Measurements from ENCODE around the gene RIMKLB.
"Not testable (repeated sequence)": the region's sequence is repeated elsewhere in the genome, so short reads cannot be mapped to it uniquely, and the experiment has no call there.

Gene RIMKLB

GRCh38 chr12:8780389-8780788, 82.6 kb downstream of the RIMKLB start:
- DNase-seq: peak; percentile 0

GRCh38 chr12:8781381-8782127, 83.8 kb downstream of the RIMKLB start:
- DNase-seq: no peak

- DNase-seq: no peak
These were observed 86.6 kb downstream of the RIMKLB start for GRCh38 chr12:8784290-8784888.

- no peak for DNase-seq
These were observed 87.7 kb downstream of the RIMKLB start for GRCh38 chr12:8785499-8785898.

GRCh38 chr12:8787206-8787605, 89.4 kb downstream of the RIMKLB start:
- not testable (repeated sequence) for DNase-seq

- not testable (repeated sequence) for DNase-seq
These were observed 90.9 kb downstream of the RIMKLB start for GRCh38 chr12:8788706-8789105.

- DNase-seq: not testable (repeated sequence)
These were observed 91.7 kb downstream of the RIMKLB start for GRCh38 chr12:8789341-8790013.

- DNase-seq: not testable (repeated sequence)
These were observed 95.4 kb downstream of the RIMKLB start for GRCh38 chr12:8793226-8793625.

DNA sequence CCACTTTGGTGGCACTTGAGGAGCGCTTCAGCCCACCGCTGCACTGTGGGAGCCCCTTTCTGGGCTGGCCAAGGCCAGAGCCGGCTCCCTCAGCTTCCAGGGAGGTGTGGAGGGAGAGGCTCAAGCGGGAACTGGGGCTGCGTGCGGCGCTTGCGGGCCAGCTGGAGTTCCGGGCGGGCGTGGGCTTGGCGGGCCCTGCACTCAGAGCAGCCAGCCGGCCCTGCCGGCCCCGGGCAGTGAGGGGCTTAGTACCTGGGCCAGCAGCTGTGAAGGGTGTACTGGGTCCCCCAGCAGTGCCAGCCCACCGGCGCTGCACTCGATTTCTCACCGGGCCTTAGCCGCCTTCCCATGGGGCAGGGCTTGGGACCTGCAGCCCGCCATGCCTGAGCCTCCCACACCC, 96.8 kb downstream of the RIMKLB start:
- not testable (repeated sequence) for DNase-seq

- no peak for DNase-seq
These were observed 99.2 kb downstream of the RIMKLB start for GRCh38 chr12:8796831-8797626.

DNA sequence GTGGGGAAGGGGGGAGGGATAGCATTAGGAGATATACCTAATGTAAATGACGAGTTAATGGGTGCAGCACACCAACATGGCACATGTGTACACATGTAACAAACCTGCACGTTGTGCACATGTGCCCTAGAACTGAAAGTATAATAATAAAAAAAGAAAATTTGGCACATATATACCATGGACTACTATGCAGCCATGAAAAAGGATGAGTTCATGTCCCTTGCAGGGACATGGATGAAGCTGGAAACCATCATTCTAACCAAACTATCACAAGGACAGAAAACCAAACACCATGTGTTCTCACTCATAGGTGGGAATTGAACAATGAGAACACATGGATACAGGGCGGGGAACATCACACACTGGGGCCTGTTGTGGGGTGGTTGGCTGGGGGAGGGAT, 103.4 kb downstream of the RIMKLB start:
- DNase-seq: not testable (repeated sequence)

DNA sequence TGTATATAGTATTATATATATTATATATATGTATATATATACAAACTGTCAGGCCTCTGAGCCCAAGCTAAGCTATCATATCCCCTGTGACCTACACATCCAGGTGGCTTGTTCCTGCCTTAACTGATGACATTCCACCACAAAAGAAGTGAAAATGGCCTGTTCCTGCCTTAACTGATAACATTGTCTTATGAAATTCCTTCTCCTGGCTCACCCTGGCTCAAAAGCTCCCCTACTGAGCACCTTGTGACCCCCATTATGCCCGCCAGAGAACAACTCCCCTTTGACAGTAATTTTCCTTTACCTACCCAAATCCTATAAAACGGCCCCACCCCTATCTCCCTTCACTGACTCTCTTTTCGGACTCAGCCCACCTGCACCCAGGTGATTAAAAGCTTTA, 107.0 kb downstream of the RIMKLB start:
- not testable (repeated sequence) for DNase-seq

- not testable (repeated sequence) for DNase-seq
These were observed 107.7 kb downstream of the RIMKLB start for GRCh38 chr12:8805487-8805886.

GRCh38 chr12:8807084-8807483, 109.3 kb downstream of the RIMKLB start:
- DNase-seq: not testable (repeated sequence)

GRCh38 chr12:8810112-8810511, 112.3 kb downstream of the RIMKLB start:
- DNase-seq: not testable (repeated sequence)

DNA sequence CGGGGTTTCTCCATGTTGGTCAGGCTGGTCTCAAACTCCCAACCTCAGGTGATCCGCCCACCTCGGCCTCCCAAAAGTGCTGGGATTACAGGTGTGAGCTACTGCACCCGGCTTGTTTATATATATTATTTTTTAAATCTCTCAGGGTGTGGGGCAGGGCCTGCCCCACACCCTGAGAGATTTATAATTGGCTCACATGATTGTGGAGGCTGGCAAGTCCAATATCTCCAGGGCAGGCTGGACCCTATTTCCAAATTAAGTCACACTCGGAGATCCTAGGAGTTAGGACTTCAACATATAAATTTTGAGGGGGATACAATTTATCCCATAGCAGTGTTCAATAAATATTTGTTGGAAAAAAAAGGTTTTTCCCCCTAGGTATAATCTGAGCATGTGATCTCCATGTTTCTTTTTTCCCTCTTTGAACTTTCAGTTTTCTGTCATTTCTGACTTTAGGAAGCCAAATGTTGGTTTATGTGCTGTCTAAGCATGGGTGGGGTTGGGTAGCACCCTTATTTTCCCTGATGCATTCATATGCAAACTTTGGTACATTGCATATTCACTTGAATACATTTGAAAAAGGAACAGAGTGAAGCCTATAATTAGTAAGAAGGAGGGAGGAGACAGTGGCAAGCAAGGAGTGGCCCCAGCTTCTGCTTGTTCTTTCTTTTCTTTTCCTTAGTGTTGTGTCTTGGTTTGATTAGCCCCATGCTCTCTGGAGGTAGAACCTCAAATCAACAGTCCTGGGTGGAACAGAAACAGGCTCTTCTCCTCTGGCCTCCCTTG, 116.0 kb downstream of the RIMKLB start:
- no peak for DNase-seq

DNA sequence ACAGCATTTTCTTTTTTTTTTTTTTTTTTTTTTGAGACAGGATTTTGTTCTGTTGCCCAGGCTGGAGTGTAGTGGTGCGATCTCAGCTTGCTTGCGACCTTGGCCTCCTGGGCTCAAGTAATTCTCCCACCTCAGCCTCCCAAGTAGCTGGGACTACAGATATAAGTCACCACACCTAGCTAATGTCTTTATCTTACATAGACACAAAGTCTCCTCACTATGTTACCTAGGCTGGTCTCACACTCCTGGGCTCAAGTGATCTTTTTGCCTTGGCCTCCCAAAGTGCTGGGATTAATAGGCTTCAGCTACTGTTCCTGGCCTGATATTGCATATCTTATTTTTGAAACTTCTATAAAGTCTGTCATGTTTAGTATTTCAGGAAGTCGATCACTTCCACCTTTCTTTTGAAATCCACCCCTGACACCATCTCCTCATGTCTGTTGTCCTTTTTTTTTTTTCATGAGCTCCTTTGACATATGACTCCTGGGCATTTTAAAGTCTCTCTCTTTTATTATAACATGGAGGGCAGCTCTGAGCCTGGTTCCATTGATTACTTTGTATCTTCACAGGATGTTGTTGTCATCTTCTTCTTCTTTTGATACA, 118.8 kb downstream of the RIMKLB start:
- no peak for DNase-seq

GRCh38 chr12:8817856-8818255, 120.1 kb downstream of the RIMKLB start:
- no peak for DNase-seq

- no peak for DNase-seq
These were observed 120.7 kb downstream of the RIMKLB start for GRCh38 chr12:8818526-8818925.

GRCh38 chr12:8819666-8819980, 121.8 kb downstream of the RIMKLB start:
- no peak for DNase-seq

GRCh38 chr12:8820676-8821407, 123.1 kb downstream of the RIMKLB start:
- DNase-seq: not testable (repeated sequence)

Data from DMS 273 treated with DMSO at 0.1 percent for 48 hours (cell line).